ENCODE measurements around the gene OR10P1.

GRCh38 chr12:55663391-55663790, 26.7 kb downstream of the OR10P1 start:
- TF ChIP-seq, protein P1, sequence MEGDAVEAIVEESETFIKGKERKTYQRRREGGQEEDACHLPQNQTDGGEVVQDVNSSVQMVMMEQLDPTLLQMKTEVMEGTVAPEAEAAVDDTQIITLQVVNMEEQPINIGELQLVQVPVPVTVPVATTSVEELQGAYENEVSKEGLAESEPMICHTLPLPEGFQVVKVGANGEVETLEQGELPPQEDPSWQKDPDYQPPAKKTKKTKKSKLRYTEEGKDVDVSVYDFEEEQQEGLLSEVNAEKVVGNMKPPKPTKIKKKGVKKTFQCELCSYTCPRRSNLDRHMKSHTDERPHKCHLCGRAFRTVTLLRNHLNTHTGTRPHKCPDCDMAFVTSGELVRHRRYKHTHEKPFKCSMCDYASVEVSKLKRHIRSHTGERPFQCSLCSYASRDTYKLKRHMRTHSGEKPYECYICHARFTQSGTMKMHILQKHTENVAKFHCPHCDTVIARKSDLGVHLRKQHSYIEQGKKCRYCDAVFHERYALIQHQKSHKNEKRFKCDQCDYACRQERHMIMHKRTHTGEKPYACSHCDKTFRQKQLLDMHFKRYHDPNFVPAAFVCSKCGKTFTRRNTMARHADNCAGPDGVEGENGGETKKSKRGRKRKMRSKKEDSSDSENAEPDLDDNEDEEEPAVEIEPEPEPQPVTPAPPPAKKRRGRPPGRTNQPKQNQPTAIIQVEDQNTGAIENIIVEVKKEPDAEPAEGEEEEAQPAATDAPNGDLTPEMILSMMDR (IDR thresholded peaks at IDR 0.05): no peak
- no peak for TF ChIP-seq POLR2A (IDR thresholded peaks at IDR 0.05)
